PC-9 (cell line): ENCODE data around the gene CEP72.

Experiments
- EZH2 ChIP-seq: fragments of 200-600 bp; sonication (generic); IDR thresholded peaks from 2 replicates; pipeline ENCODE4 v1.8.0; 2017; ENCODE audit warnings: antibody characterized with exemption, low read depth
- TF ChIP-seq, protein P1 (sequence below): fragments of 200-600 bp; sonication (generic); conservative IDR thresholded peaks from 2 replicates; pipeline ENCODE4 v1.6.1; 2017; ENCODE audit warnings: mixed run types, antibody characterized with exemption, mild to moderate bottlenecking, moderate library complexity

GRCh38 chr5:594226-594860 lies 17.8 kb upstream of the CEP72 start:
- TF ChIP-seq, protein P1, sequence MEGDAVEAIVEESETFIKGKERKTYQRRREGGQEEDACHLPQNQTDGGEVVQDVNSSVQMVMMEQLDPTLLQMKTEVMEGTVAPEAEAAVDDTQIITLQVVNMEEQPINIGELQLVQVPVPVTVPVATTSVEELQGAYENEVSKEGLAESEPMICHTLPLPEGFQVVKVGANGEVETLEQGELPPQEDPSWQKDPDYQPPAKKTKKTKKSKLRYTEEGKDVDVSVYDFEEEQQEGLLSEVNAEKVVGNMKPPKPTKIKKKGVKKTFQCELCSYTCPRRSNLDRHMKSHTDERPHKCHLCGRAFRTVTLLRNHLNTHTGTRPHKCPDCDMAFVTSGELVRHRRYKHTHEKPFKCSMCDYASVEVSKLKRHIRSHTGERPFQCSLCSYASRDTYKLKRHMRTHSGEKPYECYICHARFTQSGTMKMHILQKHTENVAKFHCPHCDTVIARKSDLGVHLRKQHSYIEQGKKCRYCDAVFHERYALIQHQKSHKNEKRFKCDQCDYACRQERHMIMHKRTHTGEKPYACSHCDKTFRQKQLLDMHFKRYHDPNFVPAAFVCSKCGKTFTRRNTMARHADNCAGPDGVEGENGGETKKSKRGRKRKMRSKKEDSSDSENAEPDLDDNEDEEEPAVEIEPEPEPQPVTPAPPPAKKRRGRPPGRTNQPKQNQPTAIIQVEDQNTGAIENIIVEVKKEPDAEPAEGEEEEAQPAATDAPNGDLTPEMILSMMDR: no peak
- no peak for TF ChIP-seq EZH2
